ENCODE results near the gene STAC3. TPM values are rescaled to one million over a fixed set of nuclear protein-coding genes. Genes with fewer than 3 reads are reported as not detected.

Gene STAC3
- total and polyA plus RNA-seq, 2 experiments from 2014 or later: 5.4 to 28.4 TPM

- H3K27me3 ChIP-seq: peaks cover 100% of the 10 kb centered on the region
- no peaks in the 10 kb centered on the region for H3K9me3 ChIP-seq (ENCODE audit: low read depth)
- no peaks in the 10 kb centered on the region for H3K4me1 ChIP-seq (ENCODE audit: low read depth)
- no peak for DNase-seq (ENCODE audit: low read depth in 1 of 2, low spot score in 1 of 2)
- H3K27ac ChIP-seq: no peak overlapping the region
- no peaks in the 10 kb centered on the region for H3K36me3 ChIP-seq
- H3K4me3 ChIP-seq: no peak overlapping the region
- no peak for TF ChIP-seq CTCF (IDR thresholded peaks at IDR 0.05; ENCODE audit: low read depth, low read length)
Measured at GRCh38 chr12:57221169-57221917, 29.6 kb downstream of the STAC3 start.

- H3K4me3 ChIP-seq: no peak overlapping the region
- no peak for TF ChIP-seq CTCF (IDR thresholded peaks at IDR 0.05; ENCODE audit: low read depth, low read length)
- H3K36me3 ChIP-seq: no peaks in the 10 kb centered on the region
- peaks cover 100% of the 10 kb centered on the region for H3K27me3 ChIP-seq
- no peak for DNase-seq (ENCODE audit: low read depth in 1 of 2, low spot score in 1 of 2)
- H3K4me1 ChIP-seq (ENCODE audit: low read depth): no peaks in the 10 kb centered on the region
- no peak overlapping the region for H3K27ac ChIP-seq
- H3K9me3 ChIP-seq (ENCODE audit: low read depth): no peaks in the 10 kb centered on the region
Measured at GRCh38 chr12:57220770-57221168, 30.2 kb downstream of the STAC3 start.

GRCh38 chr12:57219993-57220754, 30.8 kb downstream of the STAC3 start:
- Histone ChIP-seq H3K4me3 (no peak overlapping the region), H3K4me1 (ENCODE audit: low read depth) (no peaks in the 10 kb centered on the region), H3K27me3 (peaks cover 100% of the 10 kb centered on the region), H3K36me3 (no peaks in the 10 kb centered on the region), H3K27ac (no peak overlapping the region), H3K9me3 (ENCODE audit: low read depth) (no peaks in the 10 kb centered on the region)
- no peak for TF ChIP-seq CTCF (IDR thresholded peaks at IDR 0.05; ENCODE audit: low read depth, low read length)
- DNase-seq (ENCODE audit: low read depth in 1 of 2, low spot score in 1 of 2): no peak

GRCh38 chr12:57219205-57219992, 31.6 kb downstream of the STAC3 start:
- no peak overlapping the region for H3K4me3 ChIP-seq
- no peak overlapping the region for H3K27ac ChIP-seq
- H3K4me1 ChIP-seq (ENCODE audit: low read depth): no peaks in the 10 kb centered on the region

More at GRCh38 chr12:57219205-57219992, 31.6 kb downstream of the STAC3 start:
- H3K9me3 ChIP-seq (ENCODE audit: low read depth): no peaks in the 10 kb centered on the region
- H3K36me3 ChIP-seq: no peaks in the 10 kb centered on the region
- DNase-seq (ENCODE audit: low read depth in 1 of 2, low spot score in 1 of 2): no peak
- H3K27me3 ChIP-seq: peaks cover 100% of the 10 kb centered on the region
- TF ChIP-seq CTCF (IDR thresholded peaks at IDR 0.05; ENCODE audit: low read depth, low read length): no peak

Measured in cardiac muscle cell (in vitro differentiated cells and primary cell).